Putamen (tissue), 1 donor: ENCODE measurements around the gene AIP.
A peak's percentile ranks its signal among the peaks of the same experiment; 100 is the strongest.
"Not testable (repeated sequence)": the region's sequence is repeated elsewhere in the genome, so short reads cannot be mapped to it uniquely, and the experiment has no call there.

Source experiments
- DNase-seq: peaks from one replicate; pipeline ENCODE4 v3.0.0-alpha.2; 2016; ENCODE audit warnings: low spot score

Gene AIP

DNA sequence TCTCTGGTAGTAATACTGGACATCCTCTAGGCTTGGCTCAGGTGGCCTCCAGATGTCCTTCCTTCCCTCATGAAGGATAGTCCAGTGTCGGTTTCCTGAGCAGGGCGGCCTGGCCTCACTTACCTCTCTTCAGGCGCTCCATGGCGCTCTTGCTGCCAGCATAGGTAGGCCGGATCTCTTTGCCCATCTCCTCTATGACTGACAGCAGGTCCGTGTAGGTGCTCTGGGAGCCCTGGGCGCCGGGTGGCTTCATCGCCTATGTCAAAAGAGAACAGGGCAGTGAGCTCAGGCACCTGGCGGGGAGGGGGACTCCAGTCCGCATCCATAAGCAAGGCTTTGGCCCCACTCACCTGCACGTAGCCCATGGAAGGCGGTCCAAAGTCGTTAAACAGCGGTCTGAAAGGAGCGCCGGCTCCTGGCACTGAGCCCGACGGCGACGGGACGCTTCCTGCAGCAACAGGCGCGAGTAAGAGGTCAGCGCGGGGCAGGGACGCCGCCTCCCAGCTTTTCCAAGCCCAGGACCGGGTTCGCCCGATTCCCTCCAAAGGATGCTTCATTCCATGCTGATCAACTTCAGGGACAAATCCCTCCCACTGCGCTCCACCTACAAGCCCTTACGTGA lies 24.5 kb downstream of the AIP start:
- DNase-seq = no peak

GRCh38 chr11:67507864-67508485 lies 25.1 kb downstream of the AIP start, which contains the start of gene CDK2AP2:
CDK2AP2 (minus strand) TSS chr11:67508162; CDS start chr11:67508082, 80 bp downstream.
- DNase-seq = peak; percentile 98

DNA sequence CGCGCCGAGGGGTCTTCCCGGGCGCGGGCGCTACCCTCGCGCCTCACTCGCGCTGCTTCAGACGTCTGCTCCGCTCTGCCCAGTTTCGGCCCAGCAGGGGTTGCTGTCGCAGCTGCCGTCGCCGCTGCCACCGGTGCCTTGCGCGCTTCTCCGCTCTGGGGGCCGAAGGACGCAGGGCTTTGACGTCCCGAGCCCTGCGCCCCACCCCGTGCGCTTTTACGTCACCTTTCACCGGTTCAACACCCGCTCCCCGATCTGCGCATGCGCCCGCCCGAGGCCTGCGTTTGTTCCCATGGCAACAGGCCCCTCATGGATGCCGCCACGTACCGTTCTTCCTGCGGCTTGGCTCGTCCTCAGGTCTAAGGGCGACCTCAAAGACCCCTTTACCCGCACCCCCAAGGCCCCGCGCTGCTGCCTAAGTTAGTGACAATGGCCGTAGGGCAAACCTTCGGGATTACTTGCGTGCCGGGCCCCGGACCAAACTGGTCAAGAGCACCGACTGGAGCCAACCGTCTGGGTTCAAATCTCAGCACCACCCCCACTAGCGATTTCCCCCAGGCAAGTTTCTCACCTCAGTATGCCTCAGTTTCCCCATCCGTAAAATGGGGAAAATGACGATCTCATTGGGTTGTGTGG lies 25.8 kb downstream of the AIP start:
- peak; percentile 96 for DNase-seq

DNA sequence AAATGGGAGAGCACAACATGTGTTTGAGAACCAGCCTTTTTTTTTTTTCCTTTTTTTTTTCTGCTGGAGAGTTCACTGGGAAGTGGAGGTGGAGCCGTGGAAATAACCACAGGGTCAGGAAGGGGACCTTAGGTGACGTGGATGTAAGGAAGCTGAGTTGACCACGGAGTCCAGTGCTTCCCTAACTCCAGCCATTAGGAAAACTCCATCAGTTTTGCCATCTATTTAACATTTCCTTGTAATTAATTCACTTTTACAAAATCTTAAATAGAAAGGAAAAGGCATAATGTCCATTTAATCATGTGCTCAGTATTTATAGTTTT lies 27.2 kb downstream of the AIP start:
- DNase-seq = no peak

GRCh38 chr11:67511558-67511957 lies 28.7 kb downstream of the AIP start:
- not testable (repeated sequence) for DNase-seq

DNA sequence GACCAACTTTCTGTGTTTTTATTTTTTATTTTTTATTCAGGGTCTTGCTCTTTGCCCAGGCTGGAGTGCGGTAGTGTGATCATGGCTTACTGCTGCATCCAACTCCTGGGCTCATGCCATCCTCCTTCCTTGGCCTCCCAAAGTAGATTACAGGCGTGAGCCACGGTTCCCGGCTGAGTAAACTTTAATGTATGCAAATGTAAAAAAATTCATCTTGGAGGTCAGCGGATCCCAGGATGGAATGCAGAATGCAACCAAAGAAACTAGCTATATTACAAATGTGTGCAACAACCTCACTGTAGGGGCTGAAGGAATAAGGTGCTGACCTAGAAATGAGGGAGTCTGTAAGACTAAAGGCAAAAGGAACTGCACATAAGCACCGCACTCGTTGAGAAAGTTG lies 31.3 kb downstream of the AIP start:
- DNase-seq = no peak

- DNase-seq = no peak
Measured at GRCh38 chr11:67516806-67517205, 34.0 kb downstream of the AIP start.

DNA sequence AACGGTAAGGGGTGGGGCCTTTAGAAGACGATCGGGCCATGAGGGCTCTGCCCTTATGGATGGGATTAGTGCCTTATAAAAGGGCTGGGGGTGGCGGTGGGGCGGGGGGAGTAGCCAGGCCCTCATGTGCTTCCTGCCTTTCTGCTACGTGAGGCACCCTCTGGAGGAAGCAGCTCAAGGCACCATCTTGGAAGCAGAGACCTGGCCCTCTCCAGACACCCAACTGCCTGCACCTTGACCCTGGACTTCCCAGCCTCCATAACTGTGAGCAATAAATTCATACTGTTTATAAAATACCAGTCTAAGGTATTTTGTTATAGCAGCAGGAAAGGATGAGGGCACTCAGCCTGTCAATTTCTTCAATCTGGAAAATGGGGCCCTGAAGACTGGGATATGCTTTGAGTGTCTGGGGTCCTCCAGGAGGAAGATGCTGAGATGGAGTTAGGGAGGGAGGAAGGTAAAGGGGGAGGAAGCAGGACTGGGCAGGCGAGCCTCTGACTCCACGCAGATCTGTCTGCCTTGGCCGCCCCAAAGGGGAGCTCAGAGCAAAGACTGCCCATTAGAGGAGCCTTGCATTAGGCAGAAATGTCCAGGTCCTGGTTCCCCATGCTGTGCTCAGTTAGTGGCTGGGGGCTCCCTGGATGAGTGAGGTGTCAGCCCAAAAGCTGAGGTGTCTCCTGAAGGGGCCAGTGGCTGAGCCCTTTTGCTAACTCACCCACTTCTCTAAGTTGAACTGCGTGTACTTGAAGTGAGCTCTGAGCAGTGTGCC lies 35.1 kb downstream of the AIP start:
- no peak for DNase-seq

DNA sequence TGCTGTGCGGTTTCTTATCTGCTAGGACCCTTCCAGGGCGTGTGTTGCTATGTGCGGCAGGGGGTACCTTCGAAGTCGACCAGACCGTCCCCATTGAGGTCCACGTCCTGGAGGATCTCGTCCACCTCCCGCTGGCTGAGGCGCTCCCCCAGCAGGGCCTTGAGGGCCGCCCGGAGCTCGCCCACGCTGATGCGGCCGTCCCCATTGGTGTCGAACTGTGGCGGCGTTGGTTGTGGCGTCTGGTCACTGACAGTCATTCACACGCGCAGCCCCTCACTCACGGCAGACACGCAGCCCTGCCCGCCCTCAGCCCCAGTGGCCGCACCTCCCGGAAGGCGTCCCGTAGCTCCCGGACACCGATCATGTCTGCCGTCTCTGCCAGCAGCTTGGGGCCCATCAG lies 36.9 kb downstream of the AIP start:
- no peak for DNase-seq

DNA sequence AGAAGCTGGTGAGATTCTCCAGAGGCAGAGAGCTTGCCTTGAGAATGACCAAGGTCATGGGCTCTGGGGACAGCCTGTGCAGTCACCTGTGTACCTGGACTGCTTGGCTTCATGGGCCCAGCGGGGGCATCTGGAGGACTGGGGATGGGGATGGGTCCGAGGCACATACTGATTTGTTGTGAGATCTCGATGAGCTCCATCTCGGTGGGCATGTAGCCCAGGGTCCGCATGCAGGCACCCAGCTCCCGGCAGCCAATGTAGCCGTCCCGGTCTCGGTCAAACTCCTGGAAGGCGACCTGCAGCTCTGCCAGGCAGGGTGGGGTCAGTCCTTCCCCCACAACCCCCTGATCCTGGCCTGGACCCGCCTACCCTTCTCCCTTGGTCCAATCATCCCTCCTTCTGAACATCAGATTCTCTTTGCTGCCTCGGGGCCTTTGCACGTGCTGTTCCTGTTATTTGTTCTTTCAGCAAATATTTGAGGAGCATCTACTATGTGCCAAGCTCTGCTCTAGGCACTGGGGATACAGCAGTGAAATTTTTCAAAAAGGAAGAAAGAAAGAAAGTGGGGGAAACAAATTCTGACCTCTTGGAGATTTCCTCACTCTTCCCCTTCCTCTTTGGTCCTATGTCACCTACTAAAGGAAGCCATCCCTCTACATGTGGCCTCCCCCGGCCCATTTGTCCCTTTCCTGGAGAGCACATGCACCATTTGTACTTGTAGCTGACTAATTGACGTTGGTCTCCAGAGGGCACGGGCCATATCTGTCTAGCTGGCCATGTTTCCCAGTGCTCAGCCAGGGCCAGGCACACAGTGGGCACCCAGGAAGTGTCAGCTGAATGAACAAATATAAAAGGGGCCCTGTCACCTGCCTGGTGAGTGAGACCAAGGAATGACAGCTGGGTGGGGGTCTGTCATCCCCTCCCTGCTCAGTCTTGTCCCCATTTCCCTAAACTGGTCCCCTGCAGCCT lies 38.3 kb downstream of the AIP start:
- no peak for DNase-seq

DNA sequence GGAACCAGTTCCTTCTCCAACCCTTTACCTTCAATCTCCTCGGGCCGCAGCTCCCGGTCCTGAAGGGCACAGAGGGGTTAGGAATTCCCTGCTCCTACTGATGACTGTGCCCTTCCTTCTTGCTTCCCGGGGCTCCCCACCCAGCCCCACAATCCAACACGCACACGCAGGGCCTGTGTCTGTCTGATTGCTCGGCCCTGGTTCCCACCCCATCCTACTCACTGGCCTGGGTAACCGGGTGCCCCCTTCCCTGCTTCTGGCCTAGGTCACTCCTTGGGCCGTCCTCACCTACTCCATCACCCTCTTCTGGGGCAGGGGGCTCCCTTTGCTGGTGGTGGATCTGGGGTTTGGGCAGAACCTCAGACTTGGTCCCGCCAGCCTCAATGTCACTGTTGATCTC lies 39.1 kb downstream of the AIP start:
- no peak for DNase-seq

DNA sequence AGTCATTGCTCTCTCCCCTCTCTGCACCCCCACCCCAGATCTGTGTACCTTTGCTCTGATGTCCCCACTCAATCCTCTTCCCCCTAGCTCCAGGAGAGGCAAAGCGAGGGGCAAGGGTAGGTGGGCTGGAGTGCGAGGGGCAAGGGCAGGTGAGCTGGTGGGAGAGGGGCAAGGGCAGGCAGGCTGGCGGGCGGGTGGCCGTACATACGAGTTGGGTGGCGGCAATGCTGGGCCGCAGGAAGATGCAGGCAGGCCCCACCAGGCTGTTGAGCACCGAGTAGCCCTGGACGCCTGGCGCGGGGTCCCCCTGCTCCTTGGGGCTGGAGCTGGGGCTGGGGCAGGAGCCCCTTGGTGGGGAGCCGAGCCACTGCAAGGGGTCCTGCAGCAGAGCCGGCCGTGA lies 39.5 kb downstream of the AIP start:
- DNase-seq = no peak

GRCh38 chr11:67522844-67523555 lies 40.2 kb downstream of the AIP start, which contains the start of gene CABP2:
CABP2 (minus strand) TSS chr11:67523446; CDS start chr11:67523326, 120 bp downstream.
- no peak for DNase-seq

- DNase-seq = no peak
Measured at GRCh38 chr11:67523556-67524479, 41.0 kb downstream of the AIP start.

DNA sequence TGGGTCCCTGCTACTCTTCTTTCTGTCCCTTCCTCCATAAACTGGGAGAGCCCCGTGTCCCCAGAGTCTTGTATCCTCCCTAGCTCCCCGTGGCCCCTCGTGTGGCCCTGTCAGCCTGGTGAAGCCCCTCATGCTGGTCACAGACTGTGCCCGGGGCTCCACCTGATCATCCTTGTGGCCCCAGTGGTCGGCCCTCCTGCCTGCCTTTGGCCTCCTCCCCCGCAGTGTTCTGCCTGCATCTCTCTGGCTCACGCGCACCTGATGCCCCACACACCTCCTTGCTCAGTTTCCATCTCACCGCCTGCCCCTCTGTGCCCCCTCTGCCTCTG lies 41.6 kb downstream of the AIP start:
- no peak for DNase-seq

DNA sequence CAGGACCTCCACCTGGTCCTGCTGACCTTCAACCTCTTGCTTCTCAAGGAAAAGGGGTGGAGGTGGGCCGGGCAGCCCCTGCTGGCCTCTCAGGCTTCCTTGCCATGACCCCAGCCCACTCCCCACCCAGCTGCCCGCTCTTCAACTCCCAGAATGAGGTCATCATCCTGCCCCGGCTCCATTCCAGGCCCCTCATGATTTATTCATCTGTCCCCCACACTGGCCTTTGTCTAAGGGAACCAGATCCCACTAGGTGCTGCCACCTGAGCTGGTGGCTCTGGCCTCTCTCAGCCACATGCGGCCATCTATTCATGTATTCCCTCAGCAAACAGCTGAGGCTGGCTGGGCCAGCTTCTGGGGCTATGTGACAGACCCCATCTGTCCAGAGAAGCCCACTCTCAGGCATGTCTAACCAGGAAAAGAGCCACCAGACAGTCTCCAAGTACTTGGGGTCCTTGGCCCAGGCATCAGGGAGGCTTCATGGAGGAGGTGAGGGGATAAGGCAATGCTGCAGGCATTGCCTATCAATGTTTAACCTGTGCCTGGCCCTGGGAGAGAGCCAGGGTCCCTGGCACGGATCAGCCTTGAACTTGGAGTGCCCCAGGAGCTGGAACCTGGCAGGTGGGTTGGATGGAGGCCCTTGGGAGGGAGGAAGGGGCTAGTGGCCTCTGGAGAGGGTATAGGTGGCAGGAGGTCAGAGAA lies 42.6 kb downstream of the AIP start:
- DNase-seq = no peak

DNA sequence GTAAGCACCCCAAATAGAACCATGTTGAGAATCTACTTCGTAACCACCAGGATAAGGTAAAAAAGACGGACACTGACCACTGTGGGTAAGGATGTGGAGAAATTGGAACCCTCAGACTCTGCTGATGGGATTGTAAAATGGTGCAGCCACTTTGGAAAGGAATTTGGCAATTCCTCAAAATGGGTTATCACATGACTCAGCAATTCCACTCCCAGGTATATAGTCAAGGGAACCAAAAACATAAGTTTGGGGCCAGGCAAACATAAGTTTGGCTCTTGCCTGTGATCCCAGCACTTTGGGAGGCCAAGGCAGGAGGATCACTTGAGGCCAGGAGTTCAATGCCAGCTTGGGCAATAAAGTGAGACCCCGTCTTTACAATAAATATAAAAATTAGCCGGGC lies 45.5 kb downstream of the AIP start:
- no peak for DNase-seq

DNA sequence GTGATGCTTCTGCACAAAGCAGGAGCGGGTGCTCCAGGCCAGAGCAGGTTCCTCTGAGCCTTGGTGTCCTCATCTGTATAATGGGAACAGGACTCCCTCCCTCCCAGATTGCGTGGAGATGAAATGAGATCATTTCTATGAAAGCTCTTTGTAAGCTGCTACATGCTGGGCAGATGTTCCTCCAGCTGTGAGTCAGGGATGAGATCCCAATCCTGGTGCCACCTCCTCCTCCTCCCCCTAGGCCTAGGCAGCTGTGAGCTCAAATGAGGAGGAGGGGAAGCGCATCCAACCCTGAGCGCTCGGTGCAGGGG lies 47.4 kb downstream of the AIP start:
- DNase-seq = no peak

- DNase-seq = no peak
Measured at GRCh38 chr11:67532889-67533288, 50.1 kb downstream of the AIP start.
